A549 (cell line): ENCODE data around the gene ST6GAL1. TPM values are rescaled to one million over a fixed set of nuclear protein-coding genes. Genes with fewer than 3 reads are reported as not detected.

Experiments used
- ATAC-seq, 2 experiments: fragments of 200-7000 bp in 1 of 2; fragments of >200 bp in 1 of 2; cut with Nextera tagmentation in 1 of 2; cut with Tn5 transposase in 1 of 2; 3 replicates each; pipeline versions ENCODE4 v1.8.0 to v1.9.1; 2018 to 2020; ENCODE audit warnings: mild to moderate bottlenecking in 1 of 2, moderate library complexity in 1 of 2
- CTCF ChIA-PET: fragments of 300-600 bp; sonication (Branson Sonifier 250); formaldehyde crosslinking; extraction: SDS; loops from one replicate; lab custom pipeline; 2021; ENCODE audit warnings: antibody characterized with exemption, inconsistent platforms; lab: Yijun Ruan, JAX
- POLR2A ChIA-PET: fragments of 350-600 bp; formaldehyde crosslinking; extraction: SDS; loops from one replicate; lab custom pipeline; 2021; ENCODE audit warnings: antibody characterized with exemption, inconsistent platforms; lab: Yijun Ruan, JAX
- DNase-seq, 2 experiments: peaks; one replicate each; pipeline versions ENCODE4 v3.0.0 to v3.0.0-alpha.2; 2011 to 2016; ENCODE audit warnings: low read depth in 1 of 2, low spot score in 1 of 2
- FAIRE-seq: peaks from 2 replicates; lab custom pipeline; 2011; peaks lifted over from hg19 to GRCh38; lab: Jason Lieb, UNC
- H3K27ac ChIP-seq, 2 experiments: fragments of >200 bp; sonication (Bioruptor Twin); formaldehyde crosslinking; 3 replicates each; pipeline ENCODE4 v1.5.1; 2016 to 2017
- H3K4me1 ChIP-seq: fragments of >200 bp; sonication (Bioruptor Twin); formaldehyde crosslinking; 3 replicates; pipeline ENCODE4 v1.6.1; 2016
- H3K4me2 ChIP-seq: fragments of >200 bp; sonication (Bioruptor Twin); formaldehyde crosslinking; 3 replicates; pipeline ENCODE4 v1.6.1; 2016
- H3K4me3 ChIP-seq: fragments of >200 bp; sonication (Bioruptor Twin); formaldehyde crosslinking; 3 replicates; pipeline ENCODE4 v1.5.1; 2016
- H3K9me3 ChIP-seq: fragments of >200 bp; sonication (Bioruptor Twin); formaldehyde crosslinking; 3 replicates; pipeline ENCODE4 v1.6.1; 2016
- BHLHE40 ChIP-seq: IDR thresholded peaks from 2 replicates; pipeline ENCODE4 v1.6.1; 2012; ENCODE audit warnings: low read depth, low read length, inconsistent platforms
- CBX2 ChIP-seq: fragments of 200-600 bp; sonication (generic); IDR thresholded peaks from 2 replicates; pipeline ENCODE4 v1.6.1; 2016; ENCODE audit warnings: low read depth, mild to moderate bottlenecking, borderline replicate concordance
- CBX8 ChIP-seq: fragments of 200-600 bp; sonication (generic); IDR thresholded peaks from 2 replicates; pipeline ENCODE4 v1.6.1; 2016
- CHD2 ChIP-seq: fragments of 150-350 bp; IDR thresholded peaks from 2 replicates; pipeline ENCODE4 v1.6.1; 2014; ENCODE audit warnings: low read length; ENCODE audit not compliant: partially characterized antibody
- CHD4 ChIP-seq: fragments of 200-600 bp; sonication (generic); IDR thresholded peaks from 2 replicates; pipeline ENCODE4 v1.6.1; 2016; ENCODE audit warnings: antibody characterized with exemption, mild to moderate bottlenecking, borderline replicate concordance
- ELK1 ChIP-seq: fragments of 150-350 bp; IDR thresholded peaks from 2 replicates; pipeline ENCODE4 v1.6.1; 2014; ENCODE audit warnings: low read depth, mild to moderate bottlenecking, low read length
- EP300 ChIP-seq, 2 experiments: fragments of >200 bp; sonication (Bioruptor Twin); formaldehyde crosslinking; IDR thresholded peaks; 2 replicates in 1 of 2; 3 replicates in 1 of 2; pipeline ENCODE4 v1.6.1; 2016 to 2017
- FOXS1 ChIP-seq: fragments of 250-450 bp; sonication (Bioruptor Pico); IDR thresholded peaks from 2 replicates; pipeline ENCODE4 v1.5.0; 2020; ENCODE audit warnings: mild to moderate bottlenecking, moderate library complexity
- HDAC2 ChIP-seq: fragments of 200-600 bp; sonication (generic); IDR thresholded peaks from 2 replicates; pipeline ENCODE4 v1.6.1; 2016
- HEYL ChIP-seq: fragments of 250-450 bp; sonication (Bioruptor Pico); IDR thresholded peaks from 2 replicates; pipeline ENCODE4 v1.8.0; 2021; ENCODE audit warnings: mild to moderate bottlenecking, moderate library complexity
- JUN ChIP-seq, 2 experiments: fragments of >200 bp; sonication (Bioruptor Twin); formaldehyde crosslinking; IDR thresholded peaks; 2 replicates in 1 of 2; 3 replicates in 1 of 2; pipeline ENCODE4 v1.6.1; 2016 to 2017
- KDM1A ChIP-seq: fragments of 200-600 bp; sonication (generic); IDR thresholded peaks from 2 replicates; pipeline ENCODE4 v1.6.1; 2016; ENCODE audit warnings: low read depth, mild to moderate bottlenecking
- PHF8 ChIP-seq: fragments of 200-600 bp; sonication (generic); IDR thresholded peaks from 2 replicates; pipeline ENCODE4 v1.6.1; 2016; ENCODE audit warnings: low read depth, mild to moderate bottlenecking, antibody characterized with exemption, moderate library complexity, borderline replicate concordance
- SMC3 ChIP-seq: fragments of >200 bp; sonication (Bioruptor Twin); formaldehyde crosslinking; IDR thresholded peaks from 3 replicates; pipeline ENCODE4 v1.6.1; 2018; ENCODE audit warnings: inconsistent platforms
- SREBF2 ChIP-seq: fragments of 450-650 bp; IDR thresholded peaks from 2 replicates; pipeline ENCODE4 v1.6.1; 2014; ENCODE audit warnings: mild to moderate bottlenecking, moderate library complexity
- TFCP2L1 ChIP-seq: fragments of 250-450 bp; sonication (Bioruptor Pico); IDR thresholded peaks from 2 replicates; pipeline ENCODE4 v1.5.0; 2021; ENCODE audit warnings: mild to moderate bottlenecking
- TP53 ChIP-seq: fragments of 250-450 bp; sonication (Bioruptor Pico); IDR thresholded peaks from 2 replicates; pipeline ENCODE4 v1.5.0; 2021; ENCODE audit warnings: mild to moderate bottlenecking, moderate library complexity
- WGBS: methylation state at CpG from one replicate; pipeline ENCODE4 v1.1.6; 2017; ENCODE audit errors: missing lambda C conversion rate; 5-methylcytosine and 5-hydroxymethylcytosine counted together
- polyA plus RNA-seq, 4 experiments: library from polyadenylated mRNA; depleted of rRNA in 3 of 4; stranded (reverse); fragments of >200 nt; fragmentation: RNase III in 1 of 4; extraction: RNeasy Plus Mini Kit Qiagen cat#74134 plus additional on column Dnase treatment in 1 of 4; gene quantifications; 2 replicates in 3 of 4; 3 replicates in 1 of 4; pipeline ENCODE4 v1.2.3, GENCODE V29; 2011 to 2017
- TF ChIP-seq, protein P1 (sequence below): fragments of 450-650 bp; IDR thresholded peaks from 2 replicates; pipeline ENCODE4 v1.6.1; 2014; ENCODE audit warnings: antibody characterized with exemption
- TF ChIP-seq, protein P2 (sequence below): fragments of 250-450 bp; sonication (Bioruptor Pico); IDR thresholded peaks from 2 replicates; pipeline ENCODE4 v1.5.0; 2021; ENCODE audit warnings: mild to moderate bottlenecking, moderate library complexity, borderline replicate concordance
- TF ChIP-seq, protein P3 (sequence below): IDR thresholded peaks from 2 replicates; pipeline ENCODE4 v1.6.1; 2012
- TF ChIP-seq, protein P4 (sequence below): fragments of >200 bp; sonication (Bioruptor Twin); formaldehyde crosslinking; IDR thresholded peaks from 2 replicates; pipeline ENCODE4 v1.6.1; 2016
- TF ChIP-seq, protein P5 (sequence below): fragments of 200-600 bp; sonication (generic); IDR thresholded peaks from 2 replicates; pipeline ENCODE4 v1.6.1; 2016; ENCODE audit warnings: antibody characterized with exemption, mild to moderate bottlenecking, moderate library complexity

ST6GAL1 gene
- polyA plus RNA-seq, 2 of the 4 experiments (the other 2 are of a cell fraction): 3.9 to 6.5 TPM

DNA sequence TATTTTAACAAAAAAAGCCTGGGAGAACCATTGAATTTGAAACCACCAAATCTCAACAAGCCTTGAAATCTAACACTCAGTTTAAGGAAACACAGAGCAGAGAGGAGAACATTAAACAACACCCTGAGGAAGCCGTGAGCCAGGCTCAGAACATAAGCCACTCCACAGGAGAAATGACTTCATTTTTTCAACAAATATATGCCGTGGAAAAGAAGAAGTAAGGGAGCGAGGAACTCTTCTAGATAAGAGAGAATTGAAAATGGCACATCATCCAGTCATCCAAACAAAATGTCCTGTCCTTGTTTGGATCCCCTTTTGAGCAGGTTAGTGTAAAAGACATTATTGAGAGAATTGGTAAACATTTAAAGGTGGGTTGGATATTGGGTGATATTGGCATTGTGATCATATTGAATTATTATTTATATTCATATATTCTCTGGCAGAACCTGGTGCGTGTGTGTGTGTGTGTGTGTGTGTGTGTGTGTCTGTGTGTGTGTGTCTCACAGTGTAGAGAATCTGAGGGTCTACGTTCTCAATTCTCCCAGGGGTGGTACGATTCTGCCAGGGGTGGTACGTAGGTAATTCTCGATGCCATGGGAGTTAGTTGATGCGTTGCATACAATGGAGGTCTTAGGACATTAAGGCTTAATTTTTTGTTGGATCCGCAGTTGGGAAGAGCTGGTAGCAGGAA is 94.4 kb downstream of the ST6GAL1 start (continued):
- TF ChIP-seq, protein P1, sequence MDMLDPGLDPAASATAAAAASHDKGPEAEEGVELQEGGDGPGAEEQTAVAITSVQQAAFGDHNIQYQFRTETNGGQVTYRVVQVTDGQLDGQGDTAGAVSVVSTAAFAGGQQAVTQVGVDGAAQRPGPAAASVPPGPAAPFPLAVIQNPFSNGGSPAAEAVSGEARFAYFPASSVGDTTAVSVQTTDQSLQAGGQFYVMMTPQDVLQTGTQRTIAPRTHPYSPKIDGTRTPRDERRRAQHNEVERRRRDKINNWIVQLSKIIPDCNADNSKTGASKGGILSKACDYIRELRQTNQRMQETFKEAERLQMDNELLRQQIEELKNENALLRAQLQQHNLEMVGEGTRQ: no peak
- TF ChIP-seq SREBF2 (no peak), SMC3 (no peak), KDM1A (no peak)

- CTCF ChIA-PET: no interaction called here
- H3K4me1 ChIP-seq: no peaks in the 10 kb centered on the region
- POLR2A ChIA-PET: no interaction called here
- H3K4me2 ChIP-seq: no peak overlapping the region
- no peaks in the 10 kb centered on the region for H3K9me3 ChIP-seq
- no peak overlapping the region for H3K27ac ChIP-seq
- DNase-seq: no peak
- ATAC-seq: no peak
- FAIRE-seq: no peak
- 85% methylated on average over 6 of the region's 6 CpGs for WGBS
- no peak overlapping the region for H3K4me3 ChIP-seq
- no peak for TF ChIP-seq CHD4
- no peak for TF ChIP-seq BHLHE40
- TF ChIP-seq, protein P2, sequence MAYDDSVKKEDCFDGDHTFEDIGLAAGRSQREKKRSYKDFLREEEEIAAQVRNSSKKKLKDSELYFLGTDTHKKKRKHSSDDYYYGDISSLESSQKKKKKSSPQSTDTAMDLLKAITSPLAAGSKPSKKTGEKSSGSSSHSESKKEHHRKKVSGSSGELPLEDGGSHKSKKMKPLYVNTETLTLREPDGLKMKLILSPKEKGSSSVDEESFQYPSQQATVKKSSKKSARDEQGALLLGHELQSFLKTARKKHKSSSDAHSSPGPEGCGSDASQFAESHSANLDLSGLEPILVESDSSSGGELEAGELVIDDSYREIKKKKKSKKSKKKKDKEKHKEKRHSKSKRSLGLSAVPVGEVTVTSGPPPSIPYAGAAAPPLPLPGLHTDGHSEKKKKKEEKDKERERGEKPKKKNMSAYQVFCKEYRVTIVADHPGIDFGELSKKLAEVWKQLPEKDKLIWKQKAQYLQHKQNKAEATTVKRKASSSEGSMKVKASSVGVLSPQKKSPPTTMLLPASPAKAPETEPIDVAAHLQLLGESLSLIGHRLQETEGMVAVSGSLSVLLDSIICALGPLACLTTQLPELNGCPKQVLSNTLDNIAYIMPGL (CRISPR knock-in tag): no peak
- no peak for TF ChIP-seq CHD2
- TF ChIP-seq TFCP2L1: no peak
- TF ChIP-seq, protein P1: no peak
- TF ChIP-seq HDAC2: no peak
- no peak for TF ChIP-seq PHF8
- no peak for TF ChIP-seq ELK1
- no peak for TF ChIP-seq TP53
- TF ChIP-seq HEYL: no peak
- TF ChIP-seq, protein P3, sequence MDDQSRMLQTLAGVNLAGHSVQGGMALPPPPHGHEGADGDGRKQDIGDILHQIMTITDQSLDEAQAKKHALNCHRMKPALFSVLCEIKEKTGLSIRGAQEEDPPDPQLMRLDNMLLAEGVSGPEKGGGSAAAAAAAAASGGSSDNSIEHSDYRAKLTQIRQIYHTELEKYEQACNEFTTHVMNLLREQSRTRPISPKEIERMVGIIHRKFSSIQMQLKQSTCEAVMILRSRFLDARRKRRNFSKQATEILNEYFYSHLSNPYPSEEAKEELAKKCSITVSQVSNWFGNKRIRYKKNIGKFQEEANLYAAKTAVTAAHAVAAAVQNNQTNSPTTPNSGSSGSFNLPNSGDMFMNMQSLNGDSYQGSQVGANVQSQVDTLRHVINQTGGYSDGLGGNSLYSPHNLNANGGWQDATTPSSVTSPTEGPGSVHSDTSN: no peak
- no peak for TF ChIP-seq FOXS1
- TF ChIP-seq CBX8: no peak
- TF ChIP-seq, protein P4, sequence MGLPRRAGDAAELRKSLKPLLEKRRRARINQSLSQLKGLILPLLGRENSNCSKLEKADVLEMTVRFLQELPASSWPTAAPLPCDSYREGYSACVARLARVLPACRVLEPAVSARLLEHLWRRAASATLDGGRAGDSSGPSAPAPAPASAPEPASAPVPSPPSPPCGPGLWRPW: no peak
- no peak for TF ChIP-seq JUN (IDR thresholded peaks at IDR 0.05)
- TF ChIP-seq CBX2: no peak
- TF ChIP-seq EP300 (IDR thresholded peaks at IDR 0.05): no peak
- TF ChIP-seq, protein P5, sequence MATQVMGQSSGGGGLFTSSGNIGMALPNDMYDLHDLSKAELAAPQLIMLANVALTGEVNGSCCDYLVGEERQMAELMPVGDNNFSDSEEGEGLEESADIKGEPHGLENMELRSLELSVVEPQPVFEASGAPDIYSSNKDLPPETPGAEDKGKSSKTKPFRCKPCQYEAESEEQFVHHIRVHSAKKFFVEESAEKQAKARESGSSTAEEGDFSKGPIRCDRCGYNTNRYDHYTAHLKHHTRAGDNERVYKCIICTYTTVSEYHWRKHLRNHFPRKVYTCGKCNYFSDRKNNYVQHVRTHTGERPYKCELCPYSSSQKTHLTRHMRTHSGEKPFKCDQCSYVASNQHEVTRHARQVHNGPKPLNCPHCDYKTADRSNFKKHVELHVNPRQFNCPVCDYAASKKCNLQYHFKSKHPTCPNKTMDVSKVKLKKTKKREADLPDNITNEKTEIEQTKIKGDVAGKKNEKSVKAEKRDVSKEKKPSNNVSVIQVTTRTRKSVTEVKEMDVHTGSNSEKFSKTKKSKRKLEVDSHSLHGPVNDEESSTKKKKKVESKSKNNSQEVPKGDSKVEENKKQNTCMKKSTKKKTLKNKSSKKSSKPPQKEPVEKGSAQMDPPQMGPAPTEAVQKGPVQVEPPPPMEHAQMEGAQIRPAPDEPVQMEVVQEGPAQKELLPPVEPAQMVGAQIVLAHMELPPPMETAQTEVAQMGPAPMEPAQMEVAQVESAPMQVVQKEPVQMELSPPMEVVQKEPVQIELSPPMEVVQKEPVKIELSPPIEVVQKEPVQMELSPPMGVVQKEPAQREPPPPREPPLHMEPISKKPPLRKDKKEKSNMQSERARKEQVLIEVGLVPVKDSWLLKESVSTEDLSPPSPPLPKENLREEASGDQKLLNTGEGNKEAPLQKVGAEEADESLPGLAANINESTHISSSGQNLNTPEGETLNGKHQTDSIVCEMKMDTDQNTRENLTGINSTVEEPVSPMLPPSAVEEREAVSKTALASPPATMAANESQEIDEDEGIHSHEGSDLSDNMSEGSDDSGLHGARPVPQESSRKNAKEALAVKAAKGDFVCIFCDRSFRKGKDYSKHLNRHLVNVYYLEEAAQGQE: no peak
- TF ChIP-seq, all 56 proteins: peak for 0
Observed at GRCh38 chr3:187025254-187025655, 94.9 kb downstream of the ST6GAL1 start.
